AG04449 (cell line): ENCODE measurements around the gene ULK4.
"Not testable (repeated sequence)": the region's sequence is repeated elsewhere in the genome, so short reads cannot be mapped to it uniquely, and the experiment has no call there.

ENCODE experiments used
- CTCF ChIA-PET: fragments of 350-600 bp; formaldehyde crosslinking; extraction: SDS; loops from one replicate; lab custom pipeline; 2021; ENCODE audit warnings: antibody characterized with exemption; lab: Yijun Ruan, JAX
- POLR2A ChIA-PET: fragments of 400-600, 350-600 bp; formaldehyde crosslinking; extraction: SDS; loops from one replicate; lab custom pipeline; 2020; ENCODE audit warnings: antibody characterized with exemption, inconsistent platforms; lab: Yijun Ruan, JAX
- DNase-seq: peaks from one replicate; pipeline ENCODE4 v3.0.0-alpha.2; 2010; ENCODE audit warnings: low read depth, low spot score
- H3K4me3 ChIP-seq: 2 replicates; pipeline ENCODE4 v1.5.1; 2011; ENCODE audit warnings: low read depth, mild to moderate bottlenecking, control low read depth, low read length
- TF ChIP-seq, protein P1 (sequence below): IDR thresholded peaks from one replicate; pipeline ENCODE4 v1.5.1; 2011; ENCODE audit warnings: mild to moderate bottlenecking, moderate library complexity, low read length, control low read depth, inconsistent platforms; ENCODE audit not compliant: insufficient read depth; ENCODE audit errors: missing control alignments

Gene ULK4

GRCh38 chr3:41295740-41296139, 666.2 kb downstream of the ULK4 start:
- TF ChIP-seq, protein P1, sequence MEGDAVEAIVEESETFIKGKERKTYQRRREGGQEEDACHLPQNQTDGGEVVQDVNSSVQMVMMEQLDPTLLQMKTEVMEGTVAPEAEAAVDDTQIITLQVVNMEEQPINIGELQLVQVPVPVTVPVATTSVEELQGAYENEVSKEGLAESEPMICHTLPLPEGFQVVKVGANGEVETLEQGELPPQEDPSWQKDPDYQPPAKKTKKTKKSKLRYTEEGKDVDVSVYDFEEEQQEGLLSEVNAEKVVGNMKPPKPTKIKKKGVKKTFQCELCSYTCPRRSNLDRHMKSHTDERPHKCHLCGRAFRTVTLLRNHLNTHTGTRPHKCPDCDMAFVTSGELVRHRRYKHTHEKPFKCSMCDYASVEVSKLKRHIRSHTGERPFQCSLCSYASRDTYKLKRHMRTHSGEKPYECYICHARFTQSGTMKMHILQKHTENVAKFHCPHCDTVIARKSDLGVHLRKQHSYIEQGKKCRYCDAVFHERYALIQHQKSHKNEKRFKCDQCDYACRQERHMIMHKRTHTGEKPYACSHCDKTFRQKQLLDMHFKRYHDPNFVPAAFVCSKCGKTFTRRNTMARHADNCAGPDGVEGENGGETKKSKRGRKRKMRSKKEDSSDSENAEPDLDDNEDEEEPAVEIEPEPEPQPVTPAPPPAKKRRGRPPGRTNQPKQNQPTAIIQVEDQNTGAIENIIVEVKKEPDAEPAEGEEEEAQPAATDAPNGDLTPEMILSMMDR, result no peak
- H3K4me3 ChIP-seq, result no peak overlapping the region
- DNase-seq, result no peak
- ChIA-PET CTCF (no interaction called here), POLR2A (no interaction called here)

DNA sequence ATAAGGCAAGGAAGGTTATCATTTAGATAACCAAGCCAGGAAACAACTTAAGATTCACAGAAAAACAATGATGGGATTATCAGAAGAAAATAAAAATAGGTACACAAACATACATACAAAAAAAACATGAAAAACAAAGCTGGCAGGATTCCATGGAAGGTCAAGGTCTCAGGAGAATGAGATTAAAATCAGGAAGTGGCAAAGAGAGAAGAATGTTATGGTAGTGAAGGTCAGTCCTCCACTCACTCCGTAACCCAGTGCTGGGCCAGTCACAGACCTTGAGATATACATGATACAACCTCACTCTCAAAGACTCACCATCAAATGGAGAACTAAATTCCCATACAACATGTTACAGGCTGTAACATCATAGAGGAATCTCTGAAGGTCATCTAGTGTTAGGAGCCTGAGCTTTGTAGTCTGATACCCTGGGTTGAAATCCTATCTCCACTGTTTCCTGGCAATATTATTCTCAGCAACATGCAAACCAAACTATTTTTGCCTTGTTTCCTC, 668.7 kb downstream of the ULK4 start:
- TF ChIP-seq, protein P1, result no peak
- POLR2A ChIA-PET, result no interaction called here

GRCh38 chr3:41290736-41291135, 671.2 kb downstream of the ULK4 start:
- CTCF ChIA-PET, result no interaction called here
- TF ChIP-seq, protein P1, result no peak
- no peak for DNase-seq
- H3K4me3 ChIP-seq, result no peak overlapping the region
- POLR2A ChIA-PET, result no interaction called here

More for the DNA sequence above, 668.7 kb downstream of the ULK4 start:
- no peak overlapping the region for H3K4me3 ChIP-seq
- no peak for DNase-seq
- CTCF ChIA-PET, result no interaction called here

DNA sequence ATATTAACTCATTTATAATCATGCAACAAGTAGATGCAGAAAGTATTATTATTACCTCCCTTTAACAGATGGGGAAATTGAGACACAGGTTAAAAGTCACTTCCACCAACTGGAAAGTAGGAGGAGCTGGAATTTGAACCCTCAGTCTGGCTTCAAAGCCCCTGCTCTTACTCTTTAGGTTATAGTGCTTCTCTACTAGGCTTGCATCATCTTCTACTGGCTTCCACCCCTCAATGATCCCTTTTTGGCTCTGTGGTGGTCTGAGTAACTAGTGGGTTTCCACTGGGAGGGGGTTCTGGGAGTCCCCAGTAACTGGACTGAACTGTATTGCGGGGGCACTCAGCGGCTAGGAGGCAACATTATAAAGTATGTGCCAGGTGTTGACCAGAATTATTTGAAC, 671.6 kb downstream of the ULK4 start:
- DNase-seq, result no peak
- CTCF ChIA-PET, result no interaction called here
- TF ChIP-seq, protein P1, result no peak
- POLR2A ChIA-PET, result no interaction called here
- H3K4me3 ChIP-seq, result no peak overlapping the region

DNA sequence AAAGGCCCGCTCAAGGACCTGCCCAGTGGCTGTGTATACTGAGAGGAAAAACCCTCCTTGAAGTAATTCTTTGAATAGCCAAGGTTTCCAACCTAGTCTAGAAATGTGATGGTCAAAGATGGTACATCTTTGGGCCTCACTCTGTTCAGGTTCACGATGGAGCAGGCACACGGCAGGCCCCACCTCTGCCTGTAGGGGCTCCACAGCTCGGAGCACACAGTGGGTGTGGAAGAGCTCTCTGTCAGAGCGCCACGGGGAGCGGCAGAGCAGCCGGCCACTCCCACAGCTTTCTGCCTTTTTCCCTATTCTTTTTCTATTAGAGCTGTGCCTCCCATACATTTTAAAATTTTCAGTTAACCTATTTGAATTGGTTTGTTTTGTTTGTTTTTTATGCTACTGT, 673.1 kb downstream of the ULK4 start:
- POLR2A ChIA-PET, result no interaction called here
- TF ChIP-seq, protein P1, result no peak
- CTCF ChIA-PET, result no interaction called here
- H3K4me3 ChIP-seq, result no peak overlapping the region
- no peak for DNase-seq

DNA sequence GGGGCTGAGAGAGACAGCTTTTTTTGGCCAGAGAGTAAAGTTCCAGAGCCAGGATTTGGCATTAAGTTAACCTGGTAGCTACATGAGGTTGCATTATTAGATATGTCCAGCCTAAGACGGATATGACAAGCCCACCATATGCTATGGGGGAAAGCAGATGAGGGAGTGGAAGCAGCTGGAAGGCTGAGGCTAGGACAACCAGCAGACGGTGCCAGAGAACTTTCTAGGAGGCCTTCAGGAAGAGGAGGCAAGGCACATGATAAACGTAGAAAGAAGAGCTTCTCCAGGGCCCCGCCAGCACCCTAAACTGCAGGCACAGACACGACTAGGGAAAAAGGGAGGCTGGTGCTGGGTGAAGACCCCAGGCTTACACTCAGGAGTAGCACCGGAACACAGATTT, 675.6 kb downstream of the ULK4 start:
- TF ChIP-seq, protein P1, result no peak
- CTCF ChIA-PET, result interaction anchor here (1.2 kb wide), 1 partner anchor 14 kb away, joined by 4 read pairs; no protein-coding TSS in a partner anchor
- POLR2A ChIA-PET, result no interaction called here

GRCh38 chr3:41284934-41285333, 677.0 kb downstream of the ULK4 start:
- DNase-seq, CTCF ChIA-PET, POLR2A ChIA-PET, H3K4me3 ChIP-seq: not testable (repeated sequence)

More for the DNA sequence above, 675.6 kb downstream of the ULK4 start:
- no peak overlapping the region for H3K4me3 ChIP-seq
- DNase-seq, result no peak
